ENCODE measurements around the gene BLVRB. TPM values are rescaled to one million over a fixed set of nuclear protein-coding genes. Genes with fewer than 3 reads are reported as not detected.

Gene BLVRB
- total RNA-seq, 1 experiment from 2014 or later, result 246 TPM

GRCh38 chr19:40442328-40443130 lies 23.0 kb downstream of the BLVRB start:
- Histone ChIP-seq H4K20me1 (ENCODE audit: low read length) (peaks cover 9% of the 10 kb centered on the region; the same call in 1 of the 2 replicates), H3K79me2 (ENCODE audit: low read length) (peaks cover 31% of the 10 kb centered on the region), H3F3A (ENCODE audit: low read length, unreplicated experiment) (no peaks in the 10 kb centered on the region), H3K4me3 (ENCODE audit: low read length) (peak overlapping the region; percentile 97), H3K4me2 (ENCODE audit: low read length) (peak overlapping the region; percentile 97), H3K27ac (ENCODE audit: low read length) (peak overlapping the region; percentile 21; the same call in 1 of the 2 replicates), H3K27me3 (ENCODE audit: low read length) (no peaks in the 10 kb centered on the region), H3K4me1 (ENCODE audit: insufficient read depth, low read length) (peaks cover 12% of the 10 kb centered on the region; the same call in 1 of the 2 replicates), H3K9ac (ENCODE audit: low read length) (peak overlapping the region; percentile 80), H3K9me2 (replicated peaks; ENCODE audit: low read length) (no peaks in the 10 kb centered on the region), H2AFZ (ENCODE audit: low read length) (peak overlapping the region; percentile 66; the same call in 1 of the 2 replicates), H3K36me3 (ENCODE audit: low read depth, low read length) (peaks cover 12% of the 10 kb centered on the region; the same call in 1 of the 2 replicates), H3K9me3 (ENCODE audit: low read length) (no peaks in the 10 kb centered on the region)
- TF ChIP-seq EZH2phosphoT487 (IDR thresholded peaks at IDR 0.05; ENCODE audit: borderline replicate concordance, low read length) (no peak), CTCF (conservative IDR thresholded peaks at IDR 0.05; ENCODE audit: low read depth, low read length) (no peak)
- DNase-seq, result no peak
- ChIA-PET POLR2A (ENCODE audit: unreplicated experiment) (interaction anchor here (1.3 kb wide), 1 partner anchor 16 kb away, joined by 3 read pairs; the partner anchor contains the start of gene SERTAD1), CTCF (interaction anchor here (0.7 to 1.0 kb wide), 2 partner anchors 22 kb away, joined by 3 read pairs; no protein-coding TSS in a partner anchor)
- intact Hi-C loops (cut with micrococcal nuclease), result loop anchor here (2.0 kb wide), 1 partner anchor 22 kb away; no protein-coding TSS in a partner anchor
- BruUV-seq (replicated peaks), result no TSS peak
- ATAC-seq, result no peak

- H3F3A ChIP-seq (ENCODE audit: low read length, unreplicated experiment), result no peaks in the 10 kb centered on the region
- H3K9me3 ChIP-seq (ENCODE audit: low read length), result no peaks in the 10 kb centered on the region
- H3K9me2 ChIP-seq (replicated peaks; ENCODE audit: low read length), result no peaks in the 10 kb centered on the region
- ChIA-PET CTCF (no interaction called here), POLR2A (ENCODE audit: unreplicated experiment) (no interaction called here)
- H3K36me3 ChIP-seq (ENCODE audit: low read depth, low read length), result peaks cover 12% of the 10 kb centered on the region; the same call in 1 of the 2 replicates
- no peak overlapping the region for H3K9ac ChIP-seq (ENCODE audit: low read length)
- H2AFZ ChIP-seq (ENCODE audit: low read length), result no peak overlapping the region
- intact Hi-C loops (cut with micrococcal nuclease), result loop anchor here (2.0 kb wide), 1 partner anchor 21 kb away; no protein-coding TSS in a partner anchor
- no peak for TF ChIP-seq CTCF (conservative IDR thresholded peaks at IDR 0.05; ENCODE audit: low read depth, low read length)
- TF ChIP-seq EZH2 (IDR thresholded peaks at IDR 0.05; ENCODE audit: low read length, unreplicated experiment), result no peak
- no peak for TF ChIP-seq EZH2phosphoT487 (IDR thresholded peaks at IDR 0.05; ENCODE audit: borderline replicate concordance, low read length)
- no TSS peak for BruUV-seq (replicated peaks)
- no peak overlapping the region for H3K27ac ChIP-seq (ENCODE audit: low read length)
- ATAC-seq (no peak), DNase-seq (no peak)
- no peak overlapping the region for H3K4me3 ChIP-seq (ENCODE audit: low read length)
- H3K4me1 ChIP-seq (ENCODE audit: insufficient read depth, low read length), result peaks cover 12% of the 10 kb centered on the region; the same call in 1 of the 2 replicates
- H3K4me2 ChIP-seq (ENCODE audit: low read length), result peak overlapping the region; percentile 97; the same call in 1 of the 2 replicates
- H4K20me1 ChIP-seq (ENCODE audit: low read length), result peaks cover 9% of the 10 kb centered on the region; the same call in 1 of the 2 replicates
- H3K27me3 ChIP-seq (ENCODE audit: low read length), result no peaks in the 10 kb centered on the region
- peaks cover 31% of the 10 kb centered on the region for H3K79me2 ChIP-seq (ENCODE audit: low read length)
Measured at GRCh38 chr19:40441719-40442253, 23.8 kb downstream of the BLVRB start.

Data from PC-3 (cell line).